DND-41 (cell line): Measurements from ENCODE around the gene FGF12.
"Not testable (repeated sequence)": the region's sequence is repeated elsewhere in the genome, so short reads cannot be mapped to it uniquely, and the experiment has no call there.

Experiments
- CTCF ChIP-seq: IDR thresholded peaks from 2 replicates; pipeline ENCODE4 v1.5.1; 2012; ENCODE audit warnings: borderline replicate concordance, low read length, moderate library complexity, mild to moderate bottlenecking; ENCODE audit not compliant: poor library complexity, severe bottlenecking; ENCODE audit errors: extremely low read depth
- EZH2 ChIP-seq: IDR thresholded peaks from 3 replicates; pipeline ENCODE4 v1.6.1; 2012; ENCODE audit warnings: borderline replicate concordance, low read depth, mild to moderate bottlenecking, moderate library complexity, low read length, inconsistent platforms; ENCODE audit not compliant: severe bottlenecking

GRCh38 chr3:192744604-192745003 lies 17.3 kb upstream of the FGF12 start:
- TF ChIP-seq CTCF, EZH2: not testable (repeated sequence)
